Endodermal cell (in vitro differentiated cells): ENCODE measurements around the gene ABR. TPM values are rescaled to one million over a fixed set of nuclear protein-coding genes. Genes with fewer than 3 reads are reported as not detected.

ENCODE experiments used
- DNase-seq: peaks from one replicate; pipeline ENCODE4 v3.0.0-alpha.2; 2017
- H3K27ac ChIP-seq: 2 replicates; pipeline ENCODE4 v1.5.1; 2013; ENCODE audit warnings: mild to moderate bottlenecking, low read depth, low read length, moderate library complexity
- H3K27me3 ChIP-seq: 2 replicates; pipeline ENCODE4 v1.6.1; 2013; ENCODE audit warnings: mild to moderate bottlenecking, low read length, moderate library complexity; ENCODE audit not compliant: insufficient read depth, control insufficient read depth, poor library complexity, severe bottlenecking
- H3K36me3 ChIP-seq: 2 replicates; pipeline ENCODE4 v1.7.0; 2013; ENCODE audit warnings: mild to moderate bottlenecking, low read length, moderate library complexity; ENCODE audit not compliant: control insufficient read depth, insufficient read depth
- H3K4me1 ChIP-seq: one replicate; pipeline ENCODE4 v1.7.0; 2013; ENCODE audit warnings: low read length; ENCODE audit not compliant: control insufficient read depth, insufficient read depth
- H3K4me3 ChIP-seq: 2 replicates; pipeline ENCODE4 v1.5.1; 2013; ENCODE audit warnings: mild to moderate bottlenecking, low read length, moderate library complexity
- H3K9ac ChIP-seq: 2 replicates; pipeline ENCODE4 v1.6.1; 2013; ENCODE audit warnings: mild to moderate bottlenecking, low read length, moderate library complexity; ENCODE audit not compliant: poor library complexity, severe bottlenecking; ENCODE audit errors: extremely low read depth
- H3K9me3 ChIP-seq: 2 replicates; pipeline ENCODE4 v1.6.1; 2013; ENCODE audit warnings: mild to moderate bottlenecking, low read length, moderate library complexity; ENCODE audit not compliant: control insufficient read depth
- H3K27ac Mint-ChIP-seq: 2 replicates; pipeline ENCODE4 v1.8.0; 2020; ENCODE audit warnings: mixed read lengths
- H3K27me3 Mint-ChIP-seq: 2 replicates; pipeline ENCODE4 v1.8.0; 2021; ENCODE audit warnings: mild to moderate bottlenecking, mixed read lengths; ENCODE audit not compliant: insufficient read depth
- H3K36me3 Mint-ChIP-seq: 2 replicates; pipeline ENCODE4 v1.8.0; 2020; ENCODE audit warnings: low read depth, mixed read lengths
- H3K4me1 Mint-ChIP-seq: 2 replicates; pipeline ENCODE4 v1.8.0; 2020; ENCODE audit warnings: mixed read lengths
- H3K4me3 Mint-ChIP-seq: 2 replicates; pipeline ENCODE4 v1.8.0; 2020; ENCODE audit warnings: mild to moderate bottlenecking, moderate library complexity, mixed read lengths
- H3K9me3 Mint-ChIP-seq: 2 replicates; pipeline ENCODE4 v1.8.0; 2020; ENCODE audit warnings: mild to moderate bottlenecking, mixed read lengths
- WGBS, 2 experiments: methylation state at CpG; one replicate each; pipeline versions ENCODE4 v1.1.5 to v1.1.7; 2013; ENCODE audit warnings: missing lambda C conversion rate in 2 of 2, mixed read lengths in 1 of 2; ENCODE audit not compliant: insufficient coverage in 1 of 2, insufficient read length in 1 of 2; 5-methylcytosine and 5-hydroxymethylcytosine counted together
- total RNA-seq, 2 donors: library from RNA; stranded (reverse); fragmentation: NEBNext Ultra II Directional in 1 of 2; extraction: Animal tissue kit (Norgen Biotek cat#: 25700) in 1 of 2; gene quantifications; 2 replicates in 1 of 2; 3 replicates in 1 of 2; pipeline ENCODE4 v1.2.1, GENCODE V29; 2021
- TF ChIP-seq, protein P1 (sequence below): fragments of 200-600 bp; sonication (generic); conservative IDR thresholded peaks from 2 replicates; pipeline ENCODE4 v1.5.0; 2021; ENCODE audit warnings: antibody characterized with exemption, mild to moderate bottlenecking

Gene ABR
- total RNA-seq, 2 donors from 2014 or later: 51.1 to 58.7 TPM

DNA sequence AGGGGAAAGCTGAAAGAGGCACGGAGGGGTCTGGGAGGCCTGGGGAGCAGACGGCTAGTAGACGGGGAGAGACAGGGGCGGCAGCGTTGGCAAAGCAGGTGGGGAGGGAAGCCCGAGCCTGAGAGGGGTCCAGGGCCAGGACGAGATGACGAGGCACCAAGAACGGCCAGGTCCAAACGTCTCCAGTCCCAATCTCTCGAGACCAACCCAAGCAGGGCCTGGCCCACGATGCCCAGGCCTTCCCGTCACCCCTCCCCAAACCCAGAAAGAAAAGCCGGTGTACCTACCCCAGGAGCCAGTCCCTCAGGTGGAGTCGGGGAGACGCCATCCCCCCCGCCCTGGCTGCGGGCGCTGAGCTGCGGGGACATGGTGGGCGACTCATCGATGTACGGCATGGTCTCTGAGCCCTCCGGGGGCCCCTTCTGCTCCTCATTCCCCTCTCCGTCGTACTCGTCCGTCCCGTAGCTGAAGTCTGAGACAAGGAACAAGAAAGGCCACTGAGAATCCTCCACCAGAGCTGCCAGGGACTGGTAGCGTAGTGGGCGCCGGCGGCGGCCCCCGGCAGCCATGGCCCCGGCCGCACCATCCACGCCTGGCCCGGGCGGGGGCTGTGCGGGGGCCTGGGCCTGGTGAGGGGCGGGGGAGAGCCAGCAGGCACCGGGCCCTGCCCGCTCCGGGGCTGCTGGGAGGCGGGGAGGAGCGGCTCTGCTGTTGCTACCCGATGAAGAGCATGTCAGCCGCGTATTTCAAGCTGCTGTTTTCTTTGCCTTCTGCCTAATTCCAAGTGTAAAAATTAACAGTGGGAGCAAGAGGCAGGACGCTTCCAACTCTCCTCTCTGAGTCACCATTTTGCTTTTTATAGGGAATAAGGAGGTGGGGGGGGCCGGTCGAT is 54.6 kb downstream of the ABR start:
- WGBS, 2 experiments: 89 to 92% methylated on average over 22 to 53 of the region's 53 CpGs
- TF ChIP-seq, protein P1, sequence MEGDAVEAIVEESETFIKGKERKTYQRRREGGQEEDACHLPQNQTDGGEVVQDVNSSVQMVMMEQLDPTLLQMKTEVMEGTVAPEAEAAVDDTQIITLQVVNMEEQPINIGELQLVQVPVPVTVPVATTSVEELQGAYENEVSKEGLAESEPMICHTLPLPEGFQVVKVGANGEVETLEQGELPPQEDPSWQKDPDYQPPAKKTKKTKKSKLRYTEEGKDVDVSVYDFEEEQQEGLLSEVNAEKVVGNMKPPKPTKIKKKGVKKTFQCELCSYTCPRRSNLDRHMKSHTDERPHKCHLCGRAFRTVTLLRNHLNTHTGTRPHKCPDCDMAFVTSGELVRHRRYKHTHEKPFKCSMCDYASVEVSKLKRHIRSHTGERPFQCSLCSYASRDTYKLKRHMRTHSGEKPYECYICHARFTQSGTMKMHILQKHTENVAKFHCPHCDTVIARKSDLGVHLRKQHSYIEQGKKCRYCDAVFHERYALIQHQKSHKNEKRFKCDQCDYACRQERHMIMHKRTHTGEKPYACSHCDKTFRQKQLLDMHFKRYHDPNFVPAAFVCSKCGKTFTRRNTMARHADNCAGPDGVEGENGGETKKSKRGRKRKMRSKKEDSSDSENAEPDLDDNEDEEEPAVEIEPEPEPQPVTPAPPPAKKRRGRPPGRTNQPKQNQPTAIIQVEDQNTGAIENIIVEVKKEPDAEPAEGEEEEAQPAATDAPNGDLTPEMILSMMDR: no peak
- peak; percentile 46 for DNase-seq
- Histone ChIP-seq H3K27me3 (no peaks in the 10 kb centered on the region), H3K4me1 (peaks cover 7% of the 10 kb centered on the region), H3K4me3 (no peak overlapping the region), H3K36me3 (no peaks in the 10 kb centered on the region), H3K27ac (no peak overlapping the region), H3K9me3 (no peaks in the 10 kb centered on the region), H3K9ac (no peak overlapping the region)
- no peak overlapping the region for H3K4me3 Mint-ChIP-seq
- peaks cover 3% of the 10 kb centered on the region for H3K9me3 Mint-ChIP-seq
- H3K27me3 Mint-ChIP-seq: no peaks in the 10 kb centered on the region
- peaks cover 15% of the 10 kb centered on the region for H3K36me3 Mint-ChIP-seq
- peaks cover 4% of the 10 kb centered on the region for H3K4me1 Mint-ChIP-seq
- no peak overlapping the region for H3K27ac Mint-ChIP-seq

DNA sequence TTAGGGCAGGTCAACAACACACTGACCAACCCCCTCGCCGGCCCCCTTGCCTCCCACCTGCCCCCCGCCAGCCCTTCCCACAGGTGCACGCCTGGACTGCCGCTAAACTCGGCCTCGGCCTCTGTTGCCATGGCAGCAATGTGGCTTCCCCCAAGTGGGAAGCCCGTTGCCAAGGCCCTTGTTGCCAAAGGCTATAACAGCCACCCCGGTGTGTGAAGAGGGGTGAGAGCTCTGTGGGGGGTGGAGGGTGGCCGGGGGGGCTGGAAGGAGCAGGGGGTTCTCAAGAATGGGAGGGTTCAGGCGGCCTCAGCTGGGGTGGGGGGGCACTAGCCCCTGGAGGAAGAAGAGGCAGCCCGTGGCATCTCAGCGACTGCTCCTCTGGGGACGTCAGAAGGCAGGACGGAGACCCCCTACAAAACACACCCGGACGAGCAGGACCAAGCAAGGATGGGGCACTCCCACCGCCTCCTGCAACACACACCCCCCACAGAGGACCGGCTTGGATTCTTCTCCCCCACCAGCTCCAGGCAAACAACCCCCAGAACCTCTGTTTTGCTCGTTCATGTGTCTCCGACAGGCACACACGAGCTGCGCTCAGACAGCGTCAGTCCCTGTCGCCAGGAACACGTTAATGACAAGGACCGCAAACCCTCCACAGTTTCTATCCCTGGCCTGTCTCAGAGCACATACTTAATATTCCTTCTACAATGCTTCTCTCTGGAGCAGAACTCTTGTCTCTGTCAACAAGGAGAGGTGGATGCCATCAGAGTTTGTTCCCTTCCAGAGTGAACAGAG is 55.7 kb downstream of the ABR start:
- TF ChIP-seq, protein P1: no peak
- no peak overlapping the region for H3K4me3 ChIP-seq
- peaks cover 5% of the 10 kb centered on the region for H3K9me3 Mint-ChIP-seq
- H3K27ac ChIP-seq: no peak overlapping the region
- no peak overlapping the region for H3K4me3 Mint-ChIP-seq
- peaks cover 7% of the 10 kb centered on the region for H3K4me1 ChIP-seq
- H3K27me3 ChIP-seq: no peaks in the 10 kb centered on the region
- peaks cover 4% of the 10 kb centered on the region for H3K4me1 Mint-ChIP-seq
- H3K27me3 Mint-ChIP-seq: peaks cover 1% of the 10 kb centered on the region
- H3K9me3 ChIP-seq: peaks cover 7% of the 10 kb centered on the region
- no peaks in the 10 kb centered on the region for H3K36me3 ChIP-seq
- peaks cover 12% of the 10 kb centered on the region for H3K36me3 Mint-ChIP-seq
- H3K9ac ChIP-seq: no peak overlapping the region
- no peak overlapping the region for H3K27ac Mint-ChIP-seq
- peak; percentile 58 for DNase-seq
- 91 to 93% methylated on average over 8 to 27 of the region's 27 CpGs for WGBS, 2 experiments

DNA sequence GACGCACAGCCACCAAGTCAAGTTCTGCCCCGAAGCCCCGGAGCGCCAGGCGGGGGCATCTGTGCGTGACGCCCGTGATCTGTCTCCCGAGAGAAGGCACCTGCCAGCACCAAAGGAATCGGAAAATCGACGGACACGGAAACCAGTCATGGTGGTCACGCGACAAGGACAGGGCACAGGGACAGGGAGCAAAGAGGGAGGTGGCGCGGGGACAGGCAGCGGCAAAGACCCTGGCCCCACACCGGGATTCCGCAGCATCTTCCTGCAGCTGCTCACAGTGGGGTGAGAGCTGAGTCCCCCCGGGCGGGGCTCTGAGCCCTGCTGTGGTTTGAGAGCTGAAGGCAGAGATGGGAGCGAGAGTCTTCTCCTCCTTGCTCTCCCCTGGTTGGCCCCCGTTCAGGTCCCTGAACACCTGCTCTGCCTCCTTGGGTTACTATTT is 56.4 kb downstream of the ABR start:
- Mint-ChIP-seq H3K9me3 (peaks cover 3% of the 10 kb centered on the region), H3K4me3 (no peak overlapping the region), H3K27me3 (peaks cover 1% of the 10 kb centered on the region), H3K27ac (no peak overlapping the region), H3K36me3 (peaks cover 7% of the 10 kb centered on the region), H3K4me1 (peaks cover 4% of the 10 kb centered on the region)
- no peak for DNase-seq
- H3K27ac ChIP-seq: peak overlapping the region; percentile 47
- H3K9me3 ChIP-seq: peaks cover 7% of the 10 kb centered on the region
- TF ChIP-seq, protein P1: no peak
- H3K9ac ChIP-seq: no peak overlapping the region
- H3K27me3 ChIP-seq: no peaks in the 10 kb centered on the region
- 80 to 87% methylated on average over 23 to 24 of the region's 24 CpGs for WGBS, 2 experiments
- H3K36me3 ChIP-seq: no peaks in the 10 kb centered on the region
- H3K4me3 ChIP-seq: no peak overlapping the region
- peaks cover 7% of the 10 kb centered on the region for H3K4me1 ChIP-seq
